HG02981 (cell line): ENCODE results near the gene CTDP1.
"Not testable (repeated sequence)": the region's sequence is repeated elsewhere in the genome, so short reads cannot be mapped to it uniquely, and the experiment has no call there.

Source experiments
- ATAC-seq: cut with Tn5 transposase; IDR thresholded peaks from one replicate; pipeline ENCODE4 v1.9.1; 2021; ENCODE audit warnings: mild to moderate bottlenecking, moderate library complexity; ENCODE audit not compliant: unreplicated experiment

Gene CTDP1

DNA sequence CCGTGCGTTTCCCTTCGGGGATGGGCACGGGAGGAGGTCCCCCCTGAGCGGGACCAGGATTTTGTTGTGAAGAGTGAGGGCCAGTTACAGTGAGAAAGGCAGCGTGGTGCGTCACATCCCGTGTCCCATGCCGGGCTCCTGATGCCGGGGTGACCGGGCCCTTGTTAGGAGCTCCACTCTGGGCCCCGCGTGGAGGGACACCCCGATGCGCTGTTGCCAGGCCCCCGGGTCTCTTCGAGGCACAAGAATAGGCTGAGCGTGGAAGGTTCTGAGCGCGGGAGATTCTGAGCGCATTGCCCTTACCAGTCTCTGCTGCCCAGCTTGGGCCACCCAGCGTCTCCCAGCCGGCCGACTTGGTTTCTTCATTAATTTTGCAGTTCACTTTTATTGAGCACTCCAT lies 17.6 kb downstream of the CTDP1 start:
- ATAC-seq: no peak

GRCh38 chr18:79697976-79698375 lies 18.4 kb downstream of the CTDP1 start:
- ATAC-seq: no peak

DNA sequence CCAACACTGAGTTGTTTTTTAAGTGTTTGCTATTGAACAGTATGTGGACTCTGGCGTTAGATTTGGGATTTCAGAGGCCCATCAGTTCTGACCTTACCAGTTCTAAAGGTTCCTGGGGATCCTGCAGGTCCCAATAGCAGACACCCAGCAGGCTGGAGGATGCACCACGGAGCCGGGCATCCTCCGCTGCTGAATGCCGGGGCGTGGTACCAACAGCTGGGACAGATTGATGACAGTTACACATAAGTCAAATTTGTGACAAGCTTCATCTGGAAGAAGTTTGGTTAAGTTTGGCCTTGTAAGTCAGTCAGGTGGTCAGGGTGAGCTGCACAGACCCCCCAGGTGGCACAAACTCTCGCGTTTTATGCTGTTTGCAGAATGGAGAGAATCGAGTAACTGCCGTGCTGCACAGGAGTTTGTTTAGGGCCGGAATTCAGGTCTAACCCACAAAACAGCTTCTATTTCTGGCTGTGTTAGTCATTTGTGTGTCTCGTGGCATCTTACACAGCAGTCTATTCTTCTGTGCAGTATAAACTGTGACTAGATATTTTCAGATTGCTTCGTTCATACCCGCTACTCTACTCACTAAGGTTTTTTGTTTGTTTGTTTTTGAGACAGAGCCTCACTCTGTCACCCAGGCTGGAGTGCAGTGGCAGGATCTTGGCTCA lies 19.2 kb downstream of the CTDP1 start:
- ATAC-seq: no peak

DNA sequence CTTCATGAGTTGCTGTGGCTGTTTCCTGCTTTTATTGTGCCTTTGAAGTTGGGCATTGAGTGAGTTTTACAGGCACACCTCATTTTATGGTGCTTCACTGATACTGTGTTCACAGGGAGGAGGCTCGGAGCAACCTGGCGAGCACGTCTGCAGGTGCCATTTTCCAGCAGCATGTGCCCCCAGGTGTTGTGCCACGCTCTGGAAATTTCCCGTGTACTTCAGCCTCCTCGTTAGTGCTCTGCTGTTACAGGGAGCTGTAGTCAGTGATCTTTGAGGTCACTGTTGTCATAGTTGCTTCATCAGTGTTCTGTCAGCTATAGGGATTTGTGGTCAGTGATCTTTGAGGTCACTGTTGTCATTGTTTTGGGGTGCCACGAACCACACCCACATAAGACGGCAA lies 20.1 kb downstream of the CTDP1 start:
- no peak for ATAC-seq

DNA sequence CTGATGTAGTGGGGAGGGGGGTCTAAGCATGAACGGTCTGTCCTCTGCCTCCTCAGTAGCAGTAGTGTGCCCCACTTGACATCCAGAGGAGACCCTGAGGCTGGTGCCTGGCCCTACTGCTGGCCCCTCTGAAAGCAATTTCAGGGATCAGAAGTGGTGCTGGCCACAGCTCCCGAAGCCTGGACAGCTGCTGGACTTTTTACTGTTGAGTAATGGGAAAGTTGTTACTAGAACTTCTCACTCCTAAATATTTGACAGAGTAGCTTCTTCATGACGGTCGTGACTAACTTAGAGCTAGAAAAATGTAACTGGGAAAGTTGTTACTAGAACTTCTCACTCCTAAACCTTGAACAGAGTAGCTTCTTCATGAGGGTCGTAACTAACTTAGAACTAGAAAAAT lies 23.3 kb downstream of the CTDP1 start:
- ATAC-seq: no peak

DNA sequence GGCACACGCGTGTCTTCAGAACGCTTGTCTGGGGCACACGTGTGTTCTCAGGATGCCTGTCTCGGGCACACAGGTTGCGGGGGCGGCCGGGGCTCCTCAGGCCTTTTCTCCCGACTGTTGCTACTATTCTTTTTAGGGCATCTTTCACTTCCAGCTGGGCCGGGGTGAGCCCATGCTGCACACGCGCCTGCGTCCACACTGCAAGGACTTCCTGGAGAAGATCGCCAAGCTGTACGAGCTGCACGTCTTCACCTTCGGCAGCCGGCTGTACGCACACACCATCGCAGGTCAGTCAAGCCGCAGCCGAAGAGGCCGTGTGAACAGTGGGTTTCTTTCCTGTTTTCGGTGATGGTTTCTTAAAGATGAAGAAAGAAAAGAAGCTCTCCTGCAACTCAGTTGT lies 25.0 kb downstream of the CTDP1 start:
- ATAC-seq: no peak

DNA sequence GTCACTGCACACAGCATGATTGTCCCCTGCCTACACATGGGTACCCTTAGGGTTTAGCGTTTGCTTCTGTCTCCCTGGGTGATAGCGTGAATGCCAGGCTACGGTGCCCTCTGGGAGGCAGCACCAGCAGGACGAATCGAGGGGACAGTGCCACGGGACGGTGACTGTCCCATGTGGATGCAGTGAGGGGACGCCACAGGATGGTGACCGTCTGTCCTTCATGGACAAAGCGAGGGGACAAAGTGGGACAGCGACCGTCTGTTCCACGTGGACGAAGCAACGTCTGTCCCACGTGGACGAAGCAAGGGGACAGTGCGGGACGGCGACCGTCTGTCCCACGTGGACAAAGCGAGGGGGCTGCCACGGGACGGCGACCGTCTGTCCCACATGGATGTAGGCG lies 25.7 kb downstream of the CTDP1 start:
- ATAC-seq: no peak

DNA sequence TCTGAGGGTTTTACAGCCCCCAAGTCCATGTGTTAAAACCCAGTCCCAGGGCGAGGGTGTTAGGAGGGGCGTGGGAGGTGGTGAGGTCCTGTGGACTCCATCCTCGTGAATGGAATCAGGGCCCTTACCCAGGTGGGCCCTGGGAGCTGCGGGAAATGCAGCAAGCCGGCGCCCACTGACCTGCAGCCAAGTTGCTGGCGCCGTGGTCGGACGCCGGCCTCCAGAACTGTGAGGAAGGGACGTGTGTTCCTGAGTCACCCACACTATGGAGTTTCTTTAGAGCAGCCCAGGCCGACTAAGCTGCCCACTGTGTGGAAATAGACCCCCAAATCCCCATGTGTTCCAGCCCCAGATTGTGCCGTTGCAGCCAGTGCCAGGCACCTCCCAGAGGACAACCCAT lies 26.4 kb downstream of the CTDP1 start:
- ATAC-seq: no peak

- ATAC-seq: no peak
Observed at GRCh38 chr18:79706658-79707057, 27.1 kb downstream of the CTDP1 start.

GRCh38 chr18:79707239-79707638 lies 27.6 kb downstream of the CTDP1 start:
- no peak for ATAC-seq

GRCh38 chr18:79707671-79708070 lies 28.1 kb downstream of the CTDP1 start:
- no peak for ATAC-seq

DNA sequence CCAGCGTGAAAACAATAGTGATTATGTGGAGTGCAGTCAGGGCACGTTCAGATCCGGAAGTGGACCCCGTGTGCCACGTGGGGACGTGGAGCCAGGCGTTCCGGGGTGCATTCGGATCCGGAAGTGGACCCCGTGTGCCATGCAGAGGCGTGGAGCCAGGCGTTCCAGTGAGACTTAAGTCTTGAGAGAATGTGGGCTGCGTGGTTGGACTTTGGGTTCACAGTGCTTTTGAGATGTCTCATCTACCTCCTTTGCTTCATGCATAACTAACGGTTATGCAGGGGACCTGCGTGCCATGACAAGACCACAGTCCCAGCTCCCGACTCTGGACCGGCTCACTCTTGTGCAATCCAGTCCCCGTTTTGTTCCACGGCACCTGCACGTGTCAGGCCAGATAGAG lies 28.8 kb downstream of the CTDP1 start:
- no peak for ATAC-seq

- no peak for ATAC-seq
Observed at GRCh38 chr18:79712206-79712857, 32.7 kb downstream of the CTDP1 start.

DNA sequence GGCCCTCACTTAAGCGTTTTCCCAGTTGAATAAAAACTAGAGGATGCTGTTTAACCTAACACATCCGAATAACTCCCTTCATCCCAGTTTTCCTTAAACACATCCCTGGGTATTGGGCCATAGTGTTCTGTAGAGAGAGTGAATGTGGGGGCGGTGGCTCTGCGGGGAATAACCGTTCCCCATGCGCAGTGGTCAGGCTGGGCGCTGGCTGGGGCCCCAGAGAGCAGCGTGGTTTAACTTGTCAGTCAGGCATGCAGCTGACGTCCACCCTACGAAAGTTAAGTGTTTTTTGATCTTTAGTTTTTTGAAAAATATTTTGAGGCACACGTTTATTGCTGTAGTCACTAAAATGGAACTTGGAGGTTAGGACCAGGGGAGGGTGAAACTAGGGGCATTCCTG lies 33.7 kb downstream of the CTDP1 start:
- no peak for ATAC-seq

- ATAC-seq: no peak
Observed at GRCh38 chr18:79714531-79715240, 35.1 kb downstream of the CTDP1 start.

GRCh38 chr18:79715280-79715679 lies 35.7 kb downstream of the CTDP1 start:
- ATAC-seq: no peak

DNA sequence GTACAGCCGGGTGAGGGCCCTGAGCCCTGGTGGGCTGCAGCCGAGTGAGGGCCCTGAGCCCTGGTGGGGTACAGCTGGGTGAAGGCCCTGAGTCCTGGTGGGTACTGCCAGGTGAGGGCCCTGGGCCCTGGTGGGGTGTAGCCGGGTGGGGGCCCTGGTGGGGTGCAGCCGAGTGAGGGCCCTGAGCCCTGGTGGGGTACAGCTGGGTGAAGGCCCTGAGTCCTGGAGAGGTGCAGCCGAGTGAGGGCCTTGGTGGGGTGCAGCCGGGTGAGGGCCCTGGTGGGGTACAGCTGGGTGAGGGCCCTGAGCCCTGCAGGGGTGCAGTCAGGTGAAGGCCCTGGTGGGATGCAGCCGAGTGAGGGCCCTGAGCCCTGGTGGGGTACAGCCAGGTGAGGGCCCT lies 37.5 kb downstream of the CTDP1 start:
- no peak for ATAC-seq

DNA sequence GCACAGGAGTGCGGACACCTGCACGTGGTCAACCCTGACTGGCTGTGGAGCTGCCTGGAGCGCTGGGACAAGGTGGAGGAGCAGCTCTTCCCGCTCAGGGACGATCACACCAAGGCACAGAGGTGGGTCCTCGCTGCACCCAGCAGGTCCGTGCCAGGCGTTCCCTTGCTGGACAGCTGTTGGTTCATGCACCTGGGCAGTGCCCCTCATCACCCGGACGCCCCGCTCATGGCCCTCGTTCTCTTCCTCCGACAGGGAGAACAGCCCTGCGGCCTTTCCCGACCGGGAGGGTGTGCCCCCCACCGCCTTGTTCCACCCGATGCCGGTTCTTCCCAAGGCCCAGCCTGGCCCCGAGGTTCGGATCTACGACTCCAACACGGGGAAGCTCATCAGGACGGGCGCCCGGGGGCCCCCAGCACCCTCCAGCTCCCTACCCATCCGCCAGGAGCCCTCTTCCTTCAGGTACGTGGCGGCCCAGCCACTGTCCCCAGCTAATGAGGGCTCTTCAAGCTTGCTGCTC lies 38.0 kb downstream of the CTDP1 start:
- no peak for ATAC-seq

GRCh38 chr18:79718126-79718525 lies 38.5 kb downstream of the CTDP1 start:
- no peak for ATAC-seq

DNA sequence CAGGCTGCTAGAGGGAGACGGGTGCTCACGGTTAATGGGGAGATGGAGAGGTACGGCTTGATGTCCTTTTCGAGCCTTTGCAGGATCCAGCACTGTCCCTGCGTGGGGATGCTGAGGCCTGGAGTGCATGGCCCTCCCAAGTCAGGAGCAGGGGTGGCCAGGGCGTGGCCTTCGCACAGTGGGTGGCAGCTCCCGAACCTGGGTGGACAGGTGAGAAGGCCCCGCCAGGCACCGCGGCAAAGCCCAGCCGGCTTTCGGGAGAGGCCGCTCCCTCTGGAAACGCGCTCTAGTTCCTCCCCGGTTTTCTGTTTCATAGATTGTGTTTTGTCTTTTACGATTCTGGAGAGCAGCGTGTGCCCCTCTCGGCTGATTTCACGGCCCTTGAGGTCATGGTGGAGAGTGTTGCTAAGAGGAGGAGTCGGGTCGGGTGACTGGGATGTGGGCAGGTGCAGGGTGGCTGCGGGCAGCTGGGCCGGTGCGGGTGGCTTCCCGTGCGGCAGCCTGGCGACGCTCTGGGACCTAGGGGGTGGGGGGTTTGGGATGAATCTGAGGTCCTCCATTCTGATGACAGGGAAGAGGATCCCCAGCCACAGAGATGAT lies 39.4 kb downstream of the CTDP1 start:
- ATAC-seq: no peak

GRCh38 chr18:79719478-79720358 lies 40.1 kb downstream of the CTDP1 start:
- ATAC-seq: not testable (repeated sequence)
